ENCODE measurements around the gene RHOC. TPM values are rescaled to one million over a fixed set of nuclear protein-coding genes. Genes with fewer than 3 reads are reported as not detected.
A peak's percentile ranks its signal among the peaks of the same experiment; 100 is the strongest.

RHOC gene
- total RNA-seq, 1 experiment from 2014 or later = 154 TPM

DNA sequence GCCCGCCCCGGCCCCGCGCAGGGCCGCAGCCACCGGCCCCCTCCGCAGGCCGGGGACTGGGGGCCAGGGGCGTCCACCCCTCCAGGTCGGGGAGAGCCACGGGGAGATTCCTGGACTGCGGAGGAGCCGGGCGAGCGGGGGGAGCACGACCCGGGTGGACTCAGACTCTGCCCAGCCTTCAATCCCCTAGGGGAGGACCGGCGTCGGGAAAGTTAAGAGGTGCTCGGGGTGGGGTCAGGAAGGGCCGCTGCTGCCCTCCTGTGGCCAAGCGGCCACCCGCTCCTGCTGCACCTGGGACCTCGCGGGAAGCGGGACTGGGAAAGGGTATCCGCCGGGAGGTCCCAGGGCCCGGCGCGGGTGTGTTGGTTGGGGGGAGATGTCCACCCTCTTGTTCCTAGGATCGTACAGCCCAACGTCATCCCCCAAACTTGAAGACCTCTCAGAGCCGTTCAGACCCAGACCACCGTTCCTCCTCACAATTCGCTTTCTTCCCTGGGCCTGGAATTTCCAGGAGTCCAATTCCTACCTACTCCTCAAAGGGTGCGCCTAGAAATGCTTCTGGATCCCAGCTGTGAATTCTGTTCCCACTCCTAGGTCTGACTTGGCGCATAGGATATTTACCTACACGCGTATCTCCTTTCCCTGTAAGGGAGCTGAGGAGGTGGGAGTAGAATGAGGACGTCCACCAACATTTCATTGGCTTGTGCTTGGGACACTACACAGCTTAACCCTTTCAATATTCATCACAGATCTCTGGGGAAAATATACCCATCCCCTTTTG, 484 bp upstream of the RHOC start:
- peak overlapping the region; percentile 90 for H3K9ac ChIP-seq (ENCODE audit: low read length)
- H3K36me3 ChIP-seq (ENCODE audit: control insufficient read depth in 1 of 2, insufficient read depth in 2 of 2, low read length in 2 of 2) = peaks cover under 1 to 2% of the 10 kb centered on the region in 2 experiments; a peak in 1 of 4 replicates
- no peak for TF ChIP-seq RAD21 (IDR thresholded peaks at IDR 0.05; ENCODE audit: low read depth)
- TF ChIP-seq ZNF274 (IDR thresholded peaks at IDR 0.05; ENCODE audit: low read depth, low read length) = no peak
- peak; percentile 36 for TF ChIP-seq YY1 (IDR thresholded peaks at IDR 0.05; ENCODE audit: extremely low read depth, insufficient replicate concordance, low read depth, low read length)
- TF ChIP-seq, protein P1, sequence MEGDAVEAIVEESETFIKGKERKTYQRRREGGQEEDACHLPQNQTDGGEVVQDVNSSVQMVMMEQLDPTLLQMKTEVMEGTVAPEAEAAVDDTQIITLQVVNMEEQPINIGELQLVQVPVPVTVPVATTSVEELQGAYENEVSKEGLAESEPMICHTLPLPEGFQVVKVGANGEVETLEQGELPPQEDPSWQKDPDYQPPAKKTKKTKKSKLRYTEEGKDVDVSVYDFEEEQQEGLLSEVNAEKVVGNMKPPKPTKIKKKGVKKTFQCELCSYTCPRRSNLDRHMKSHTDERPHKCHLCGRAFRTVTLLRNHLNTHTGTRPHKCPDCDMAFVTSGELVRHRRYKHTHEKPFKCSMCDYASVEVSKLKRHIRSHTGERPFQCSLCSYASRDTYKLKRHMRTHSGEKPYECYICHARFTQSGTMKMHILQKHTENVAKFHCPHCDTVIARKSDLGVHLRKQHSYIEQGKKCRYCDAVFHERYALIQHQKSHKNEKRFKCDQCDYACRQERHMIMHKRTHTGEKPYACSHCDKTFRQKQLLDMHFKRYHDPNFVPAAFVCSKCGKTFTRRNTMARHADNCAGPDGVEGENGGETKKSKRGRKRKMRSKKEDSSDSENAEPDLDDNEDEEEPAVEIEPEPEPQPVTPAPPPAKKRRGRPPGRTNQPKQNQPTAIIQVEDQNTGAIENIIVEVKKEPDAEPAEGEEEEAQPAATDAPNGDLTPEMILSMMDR (IDR thresholded peaks at IDR 0.05 in 2 of 3, conservative IDR thresholded peaks at IDR 0.05 in 1 of 3; ENCODE audit: borderline replicate concordance in 1 of 3, insufficient read depth in 1 of 3, low read depth in 2 of 3, low read length in 2 of 3) = peak in 2 of 3 experiments; percentile 78 to 93; a peak in 4 of 6 replicates
- TF ChIP-seq, protein P2, sequence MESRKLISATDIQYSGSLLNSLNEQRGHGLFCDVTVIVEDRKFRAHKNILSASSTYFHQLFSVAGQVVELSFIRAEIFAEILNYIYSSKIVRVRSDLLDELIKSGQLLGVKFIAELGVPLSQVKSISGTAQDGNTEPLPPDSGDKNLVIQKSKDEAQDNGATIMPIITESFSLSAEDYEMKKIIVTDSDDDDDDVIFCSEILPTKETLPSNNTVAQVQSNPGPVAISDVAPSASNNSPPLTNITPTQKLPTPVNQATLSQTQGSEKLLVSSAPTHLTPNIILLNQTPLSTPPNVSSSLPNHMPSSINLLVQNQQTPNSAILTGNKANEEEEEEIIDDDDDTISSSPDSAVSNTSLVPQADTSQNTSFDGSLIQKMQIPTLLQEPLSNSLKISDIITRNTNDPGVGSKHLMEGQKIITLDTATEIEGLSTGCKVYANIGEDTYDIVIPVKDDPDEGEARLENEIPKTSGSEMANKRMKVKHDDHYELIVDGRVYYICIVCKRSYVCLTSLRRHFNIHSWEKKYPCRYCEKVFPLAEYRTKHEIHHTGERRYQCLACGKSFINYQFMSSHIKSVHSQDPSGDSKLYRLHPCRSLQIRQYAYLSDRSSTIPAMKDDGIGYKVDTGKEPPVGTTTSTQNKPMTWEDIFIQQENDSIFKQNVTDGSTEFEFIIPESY (IDR thresholded peaks at IDR 0.05; ENCODE audit: extremely low read depth, insufficient replicate concordance, low read length) = peak; percentile 86
- peak; percentile 57; the same call in 1 of the 2 replicates for TF ChIP-seq POLR2AphosphoS5 (IDR thresholded peaks at IDR 0.05; ENCODE audit: low read depth, low read length)

More for the DNA sequence above, 484 bp upstream of the RHOC start:
- Histone ChIP-seq H3K27ac (ENCODE audit: low read depth, low read length) (peak overlapping the region; percentile 77), H3K79me2 (ENCODE audit: insufficient read depth, low read length) (peaks cover 39% of the 10 kb centered on the region), H3K4me1 (ENCODE audit: control insufficient read depth in 1 of 2, insufficient read depth in 2 of 2, low read length in 2 of 2) (peaks cover 22 to 41% of the 10 kb centered on the region in 2 experiments), H3K9me3 (ENCODE audit: control insufficient read depth in 1 of 2, insufficient read depth in 1 of 2, low read depth in 1 of 2, low read length in 2 of 2) (no peaks in the 10 kb centered on the region), H2AFZ (ENCODE audit: low read depth, low read length, poor library complexity, severe bottlenecking) (no peak overlapping the region), H3K9me2 (ENCODE audit: insufficient read depth) (no peaks in the 10 kb centered on the region), H3K27me3 (ENCODE audit: insufficient read depth, low read length) (no peaks in the 10 kb centered on the region), H4K20me1 (ENCODE audit: insufficient read depth) (no peaks in the 10 kb centered on the region), H3K4me2 (ENCODE audit: low read length) (peak overlapping the region; percentile 93), H3K4me3 (replicated peaks in 1 of 2; ENCODE audit: low read depth in 1 of 2, low read length in 2 of 2) (peak overlapping the region; percentile 87 to 90)
- TSS peak; percentile 31 for BruUV-seq (replicated peaks)
- intact Hi-C loops (cut with micrococcal nuclease) = loop anchor here (1.0 to 10.0 kb wide), 2 partner anchors 183 to 316 kb away; no protein-coding TSS in a partner anchor
- DNase-seq (ENCODE audit: low read depth, low spot score) (peak; percentile 75), ATAC-seq (peak; percentile 82)
- ChIA-PET POLR2A (interaction anchor here (0.8 to 1.2 kb wide), 2 partner anchors 313 to 316 kb away, joined by 3 to 5 read pairs; no protein-coding TSS in a partner anchor), CTCF (interaction anchor here (0.7 to 2.9 kb wide), 7 partner anchors 9 to 338 kb away, joined by 3 to 16 read pairs (median 4); partner anchors contain the start of gene ST7L), RAD21 (ENCODE audit: low non-redundant PET in 1 of 2, low total read pairs in 2 of 2, uncharacterized antibody in 2 of 2, unreplicated experiment in 2 of 2) (no interaction called here)

Data from HCT116 (cell line).